Keratinocyte (primary cell): ENCODE measurements around the gene JPT1. TPM values are rescaled to one million over a fixed set of nuclear protein-coding genes. Genes with fewer than 3 reads are reported as not detected.

ENCODE experiments used
- DNase-seq: peaks from one replicate; pipeline ENCODE4 v3.0.0-alpha.2; 2011; ENCODE audit warnings: low read depth, missing footprints, low spot score
- FAIRE-seq: peaks from 2 replicates; lab custom pipeline; 2011; peaks lifted over from hg19 to GRCh38; lab: Jason Lieb, UNC
- H2AFZ ChIP-seq: 2 replicates; pipeline ENCODE4 v1.6.0; 2012; ENCODE audit warnings: low read length, control low read depth, inconsistent platforms; ENCODE audit not compliant: control insufficient read depth
- H3K27ac ChIP-seq: 2 replicates; pipeline ENCODE4 v1.5.1; 2011; ENCODE audit warnings: low read length; ENCODE audit not compliant: control insufficient read depth, insufficient read depth
- H3K27me3 ChIP-seq: 3 replicates; pipeline ENCODE4 v1.6.0; 2011; ENCODE audit warnings: low read length; ENCODE audit not compliant: control insufficient read depth, insufficient read depth; ENCODE audit errors: extremely low read depth
- H3K36me3 ChIP-seq, 2 experiments: 2 replicates in 1 of 2; 3 replicates in 1 of 2; pipeline ENCODE4 v1.5.1; 2011; ENCODE audit warnings: low read length in 2 of 2, mild to moderate bottlenecking in 1 of 2; ENCODE audit not compliant: control insufficient read depth in 2 of 2, insufficient read depth in 2 of 2; ENCODE audit errors: extremely low read depth in 1 of 2
- H3K4me1 ChIP-seq: 3 replicates; pipeline ENCODE4 v1.5.1; 2011; ENCODE audit warnings: low read length; ENCODE audit not compliant: control insufficient read depth, insufficient read depth; ENCODE audit errors: extremely low read depth
- H3K4me2 ChIP-seq: 3 replicates; pipeline ENCODE4 v1.6.0; 2011; ENCODE audit warnings: low read depth, low read length; ENCODE audit not compliant: control insufficient read depth, insufficient read depth; ENCODE audit errors: extremely low read depth
- H3K4me3 ChIP-seq, 3 experiments: fragments of 200-600 bp in 1 of 3; sonication (generic) in 1 of 3; 2 replicates in 2 of 3; 3 replicates in 1 of 3; pipeline ENCODE4 v1.5.1; 2011 to 2016; ENCODE audit warnings: low read length in 3 of 3, mild to moderate bottlenecking in 3 of 3, control low read depth in 2 of 3, inconsistent platforms in 1 of 3, low read depth in 1 of 3, mixed read lengths in 1 of 3, mixed run types in 1 of 3, moderate library complexity in 1 of 3; ENCODE audit not compliant: control insufficient read depth in 2 of 3, insufficient read depth in 2 of 3; ENCODE audit errors: extremely low read depth in 1 of 3
- H3K79me2 ChIP-seq: 2 replicates; pipeline ENCODE4 v1.6.0; 2012; ENCODE audit warnings: low read length; ENCODE audit not compliant: control insufficient read depth, insufficient read depth
- H3K9ac ChIP-seq: 3 replicates; pipeline ENCODE4 v1.6.0; 2011; ENCODE audit warnings: low read length; ENCODE audit not compliant: control insufficient read depth, insufficient read depth; ENCODE audit errors: extremely low read depth
- H3K9me1 ChIP-seq: 3 replicates; pipeline ENCODE4 v1.6.0; 2011; ENCODE audit warnings: low read length; ENCODE audit not compliant: control insufficient read depth, insufficient read depth; ENCODE audit errors: extremely low read depth
- H3K9me3 ChIP-seq: 2 replicates; pipeline ENCODE4 v1.5.1; 2012; ENCODE audit warnings: low read depth, low read length; ENCODE audit not compliant: control insufficient read depth
- H4K20me1 ChIP-seq: 3 replicates; pipeline ENCODE4 v1.6.0; 2011; ENCODE audit warnings: low read length; ENCODE audit not compliant: control insufficient read depth, insufficient read depth; ENCODE audit errors: extremely low read depth
- CTCF ChIP-seq, 3 experiments: IDR thresholded peaks in 1 of 3; conservative IDR thresholded peaks in 1 of 3; optimal IDR thresholded peaks in 1 of 3; 2 replicates in 2 of 3; 3 replicates in 1 of 3; pipeline versions ENCODE3 to v1.5.1; 2011; ENCODE audit warnings: low read length in 3 of 3, mild to moderate bottlenecking in 3 of 3, moderate library complexity in 2 of 3, control low read depth in 1 of 3, inconsistent platforms in 1 of 3; ENCODE audit not compliant: insufficient read depth in 2 of 3; ENCODE audit errors: extremely low read depth in 1 of 3
- EZH2 ChIP-seq: IDR thresholded peaks from one replicate; pipeline ENCODE4 v1.6.1; 2012; ENCODE audit warnings: inconsistent platforms, mild to moderate bottlenecking, low read length, moderate library complexity
- dilution Hi-C: fragments of 300-500 bp; cut with MboI; formaldehyde crosslinking; loops from one replicate; pipeline ENCODE4 v1.7.0; 2020; ENCODE audit warnings: low sequenced_read_pairs; ENCODE audit not compliant: extremely low pct_ligation_motif_present
- polyA plus RNA-seq, 5 experiments: library from polyadenylated mRNA; depleted of rRNA in 3 of 5; stranded (reverse) in 3 of 5; stranded (forward) in 1 of 5; unstranded in 1 of 5; fragments of >200 nt; gene quantifications; 1 replicate in 1 of 5; 2 replicates in 3 of 5; 3 replicates in 1 of 5; pipeline versions ENCODE4 v1.2.1 to v1.2.3, GENCODE V29; 2011 to 2012; ENCODE audit warnings: missing spikeins in 2 of 5, low read depth in 1 of 5, low replicate concordance in 1 of 5

Gene JPT1
- polyA plus RNA-seq, 1 donor (not counting 4 experiments of a cell fraction or from before 2014, with no cell fraction given) = 142 TPM

GRCh38 chr17:75155191-75155601 is 884 bp upstream of the JPT1 start:
- TF ChIP-seq EZH2 = no peak
- TF ChIP-seq CTCF (optimal IDR thresholded peaks at IDR 0.05 in 1 of 3, IDR thresholded peaks at IDR 0.05 in 1 of 3, conservative IDR thresholded peaks at IDR 0.05 in 1 of 3; ENCODE audit: extremely low read depth in 1 of 3, insufficient read depth in 2 of 3, low read length in 3 of 3) = no peak
- Histone ChIP-seq H3K4me1 (peaks cover 46% of the 10 kb centered on the region), H3K36me3 (no peaks in the 10 kb centered on the region), H3K4me2 (peak overlapping the region; percentile 95), H3K9me1 (peaks cover 4% of the 10 kb centered on the region), H3K27ac (peak overlapping the region; percentile 61), H3K79me2 (peaks cover 41% of the 10 kb centered on the region), H2AFZ (no peak overlapping the region), H3K27me3 (no peaks in the 10 kb centered on the region), H3K4me3 (peak overlapping the region in 1 of 3 experiments; percentile 47), H3K9me3 (no peaks in the 10 kb centered on the region), H4K20me1 (peaks cover 7% of the 10 kb centered on the region), H3K9ac (no peak overlapping the region)
- dilution Hi-C loops = no loop called here
- DNase-seq (no peak), FAIRE-seq (no peak)

- peaks cover 4% of the 10 kb centered on the region for H3K9me1 ChIP-seq
- H3K4me1 ChIP-seq = peaks cover 32% of the 10 kb centered on the region
- peaks cover 55% of the 10 kb centered on the region for H3K79me2 ChIP-seq
- FAIRE-seq (no peak), DNase-seq (no peak)
- no peaks in the 10 kb centered on the region for H3K27me3 ChIP-seq
- H4K20me1 ChIP-seq = peaks cover 13% of the 10 kb centered on the region
- H3K27ac ChIP-seq = peak overlapping the region; percentile 77
- TF ChIP-seq CTCF (optimal IDR thresholded peaks at IDR 0.05 in 1 of 3, IDR thresholded peaks at IDR 0.05 in 1 of 3, conservative IDR thresholded peaks at IDR 0.05 in 1 of 3; ENCODE audit: extremely low read depth in 1 of 3, insufficient read depth in 2 of 3, low read length in 3 of 3) (no peak), EZH2 (no peak)
- dilution Hi-C loops = no loop called here
- no peak overlapping the region for H2AFZ ChIP-seq
- peak overlapping the region; percentile 92 for H3K9ac ChIP-seq
- no peaks in the 10 kb centered on the region for H3K9me3 ChIP-seq
- H3K4me2 ChIP-seq = peak overlapping the region; percentile 81
- peak overlapping the region; percentile 84 to 99 (median 88) for H3K4me3 ChIP-seq
- H3K36me3 ChIP-seq = peaks cover 0 to 3% of the 10 kb centered on the region in 2 experiments
These were observed 525 bp downstream of the JPT1 start for GRCh38 chr17:75153780-75154194.
